Right lobe of liver (tissue), 4 donors: ENCODE results near the gene KCNT1.

ENCODE experiments used
- POLR2A ChIP-seq: fragments of 450-650 bp; IDR thresholded peaks from one replicate; pipeline ENCODE4 v1.6.1; 2017; ENCODE audit warnings: antibody characterized with exemption, mild to moderate bottlenecking
- TF ChIP-seq, protein P1 (sequence below), 4 donors: fragments of 200-600 bp in 3 of 4; fragments of 450-650 bp in 1 of 4; IDR thresholded peaks; one replicate each; pipeline versions ENCODE4 v1.5.1 to v1.8.0; 2016 to 2022; ENCODE audit warnings: antibody characterized with exemption in 4 of 4, mild to moderate bottlenecking in 2 of 4
- donor health status: DM: no; HTN: no; CAD: no.
- donor health status: DM: no; HTN: no; CAD: no.
- donor health status: DM: no; HTN: yes; CAD: no.

DNA sequence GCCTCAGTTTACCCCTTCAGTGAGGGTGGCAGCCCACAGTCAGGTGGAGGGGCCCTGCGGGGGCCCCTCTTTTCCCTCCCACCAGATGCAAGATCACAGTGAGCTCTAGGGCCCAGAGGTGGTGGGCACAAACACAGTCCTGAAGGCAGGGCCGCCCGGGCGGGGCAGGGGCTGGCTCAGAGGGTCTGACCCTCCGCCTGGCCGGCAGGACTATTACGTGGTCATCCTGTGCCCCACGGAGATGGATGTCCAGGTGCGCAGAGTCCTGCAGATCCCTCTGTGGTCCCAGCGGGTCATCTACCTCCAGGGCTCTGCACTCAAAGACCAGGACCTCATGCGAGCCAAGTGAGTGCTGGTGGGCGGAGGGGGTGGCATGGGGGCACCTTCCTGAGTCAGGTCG, 63.4 kb downstream of the KCNT1 start:
- no peak for TF ChIP-seq POLR2A
- TF ChIP-seq, protein P1, sequence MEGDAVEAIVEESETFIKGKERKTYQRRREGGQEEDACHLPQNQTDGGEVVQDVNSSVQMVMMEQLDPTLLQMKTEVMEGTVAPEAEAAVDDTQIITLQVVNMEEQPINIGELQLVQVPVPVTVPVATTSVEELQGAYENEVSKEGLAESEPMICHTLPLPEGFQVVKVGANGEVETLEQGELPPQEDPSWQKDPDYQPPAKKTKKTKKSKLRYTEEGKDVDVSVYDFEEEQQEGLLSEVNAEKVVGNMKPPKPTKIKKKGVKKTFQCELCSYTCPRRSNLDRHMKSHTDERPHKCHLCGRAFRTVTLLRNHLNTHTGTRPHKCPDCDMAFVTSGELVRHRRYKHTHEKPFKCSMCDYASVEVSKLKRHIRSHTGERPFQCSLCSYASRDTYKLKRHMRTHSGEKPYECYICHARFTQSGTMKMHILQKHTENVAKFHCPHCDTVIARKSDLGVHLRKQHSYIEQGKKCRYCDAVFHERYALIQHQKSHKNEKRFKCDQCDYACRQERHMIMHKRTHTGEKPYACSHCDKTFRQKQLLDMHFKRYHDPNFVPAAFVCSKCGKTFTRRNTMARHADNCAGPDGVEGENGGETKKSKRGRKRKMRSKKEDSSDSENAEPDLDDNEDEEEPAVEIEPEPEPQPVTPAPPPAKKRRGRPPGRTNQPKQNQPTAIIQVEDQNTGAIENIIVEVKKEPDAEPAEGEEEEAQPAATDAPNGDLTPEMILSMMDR (IDR thresholded peaks at IDR 0.05), result no peak
